ENCODE results near the gene MIEN1. TPM values are rescaled to one million over a fixed set of nuclear protein-coding genes. Genes with fewer than 3 reads are reported as not detected.
"Not testable (repeated sequence)": the region's sequence is repeated elsewhere in the genome, so short reads cannot be mapped to it uniquely, and the experiment has no call there.

MIEN1 gene
- total RNA-seq, 1 donor from 2014 or later: 52.7 TPM

GRCh38 chr17:39726617-39727016 is 3.7 kb downstream of the MIEN1 start:
- Mint-ChIP-seq H3K36me3 (ENCODE audit: unreplicated experiment) (peaks cover 20% of the 10 kb centered on the region), H3K4me1 (ENCODE audit: unreplicated experiment) (peaks cover 14% of the 10 kb centered on the region), H3K27ac (ENCODE audit: unreplicated experiment) (no peak overlapping the region), H3K27me3 (ENCODE audit: unreplicated experiment) (no peaks in the 10 kb centered on the region), H3K4me3 (ENCODE audit: unreplicated experiment) (no peak overlapping the region), H3K9me3 (ENCODE audit: unreplicated experiment) (no peaks in the 10 kb centered on the region)
- TF ChIP-seq CTCF (IDR thresholded peaks at IDR 0.05): no peak
- DNase-seq (ENCODE audit: extremely low spot score, unreplicated experiment): no peak

GRCh38 chr17:39725923-39726322 is 4.4 kb downstream of the MIEN1 start:
- not testable (repeated sequence) for H3K27ac Mint-ChIP-seq (ENCODE audit: unreplicated experiment); H3K4me3 Mint-ChIP-seq (ENCODE audit: unreplicated experiment); H3K27me3 Mint-ChIP-seq (ENCODE audit: unreplicated experiment); H3K9me3 Mint-ChIP-seq (ENCODE audit: unreplicated experiment); DNase-seq (ENCODE audit: extremely low spot score, unreplicated experiment)
- Mint-ChIP-seq H3K4me1 (ENCODE audit: unreplicated experiment) (peaks cover 12% of the 10 kb centered on the region), H3K36me3 (ENCODE audit: unreplicated experiment) (peaks cover 20% of the 10 kb centered on the region)

GRCh38 chr17:39724731-39725130 is 5.6 kb downstream of the MIEN1 start:
- DNase-seq (ENCODE audit: extremely low spot score, unreplicated experiment): no peak
- Mint-ChIP-seq H3K27me3 (ENCODE audit: unreplicated experiment) (no peaks in the 10 kb centered on the region), H3K4me1 (ENCODE audit: unreplicated experiment) (peaks cover 8% of the 10 kb centered on the region), H3K9me3 (ENCODE audit: unreplicated experiment) (no peaks in the 10 kb centered on the region), H3K36me3 (ENCODE audit: unreplicated experiment) (peaks cover 27% of the 10 kb centered on the region), H3K27ac (ENCODE audit: unreplicated experiment) (no peak overlapping the region), H3K4me3 (ENCODE audit: unreplicated experiment) (no peak overlapping the region)
- no peak for TF ChIP-seq CTCF (IDR thresholded peaks at IDR 0.05)

- no peaks in the 10 kb centered on the region for H3K9me3 Mint-ChIP-seq (ENCODE audit: unreplicated experiment)
Observed at GRCh38 chr17:39722965-39723848, 7.1 kb downstream of the MIEN1 start.

GRCh38 chr17:39722104-39722503 is 8.2 kb downstream of the MIEN1 start:
- no peaks in the 10 kb centered on the region for H3K4me1 Mint-ChIP-seq (ENCODE audit: unreplicated experiment)
- H3K27me3 Mint-ChIP-seq (ENCODE audit: unreplicated experiment): no peaks in the 10 kb centered on the region
- no peak for DNase-seq (ENCODE audit: extremely low spot score, unreplicated experiment)
- TF ChIP-seq CTCF (IDR thresholded peaks at IDR 0.05): no peak
- H3K9me3 Mint-ChIP-seq (ENCODE audit: unreplicated experiment): no peaks in the 10 kb centered on the region
- no peak overlapping the region for H3K4me3 Mint-ChIP-seq (ENCODE audit: unreplicated experiment)
- H3K36me3 Mint-ChIP-seq (ENCODE audit: unreplicated experiment): peaks cover 31% of the 10 kb centered on the region
- H3K27ac Mint-ChIP-seq (ENCODE audit: unreplicated experiment): no peak overlapping the region

More at GRCh38 chr17:39722965-39723848, 7.1 kb downstream of the MIEN1 start:
- TF ChIP-seq CTCF (IDR thresholded peaks at IDR 0.05): no peak
- Mint-ChIP-seq H3K27ac (ENCODE audit: unreplicated experiment) (no peak overlapping the region), H3K4me3 (ENCODE audit: unreplicated experiment) (no peak overlapping the region), H3K27me3 (ENCODE audit: unreplicated experiment) (no peaks in the 10 kb centered on the region), H3K4me1 (ENCODE audit: unreplicated experiment) (no peaks in the 10 kb centered on the region), H3K36me3 (ENCODE audit: unreplicated experiment) (peaks cover 27% of the 10 kb centered on the region)
- DNase-seq (ENCODE audit: extremely low spot score, unreplicated experiment): no peak
